ENCODE measurements around the gene UBE2R2.

Gene UBE2R2

GRCh38 chr9:33885948-33886347 lies 69.0 kb downstream of the UBE2R2 start:
- no peak for DNase-seq

GRCh38 chr9:33893861-33894260 lies 76.9 kb downstream of the UBE2R2 start:
- no peak for DNase-seq

- DNase-seq, result no peak
These were observed 77.4 kb downstream of the UBE2R2 start for GRCh38 chr9:33894316-33894715.

DNA sequence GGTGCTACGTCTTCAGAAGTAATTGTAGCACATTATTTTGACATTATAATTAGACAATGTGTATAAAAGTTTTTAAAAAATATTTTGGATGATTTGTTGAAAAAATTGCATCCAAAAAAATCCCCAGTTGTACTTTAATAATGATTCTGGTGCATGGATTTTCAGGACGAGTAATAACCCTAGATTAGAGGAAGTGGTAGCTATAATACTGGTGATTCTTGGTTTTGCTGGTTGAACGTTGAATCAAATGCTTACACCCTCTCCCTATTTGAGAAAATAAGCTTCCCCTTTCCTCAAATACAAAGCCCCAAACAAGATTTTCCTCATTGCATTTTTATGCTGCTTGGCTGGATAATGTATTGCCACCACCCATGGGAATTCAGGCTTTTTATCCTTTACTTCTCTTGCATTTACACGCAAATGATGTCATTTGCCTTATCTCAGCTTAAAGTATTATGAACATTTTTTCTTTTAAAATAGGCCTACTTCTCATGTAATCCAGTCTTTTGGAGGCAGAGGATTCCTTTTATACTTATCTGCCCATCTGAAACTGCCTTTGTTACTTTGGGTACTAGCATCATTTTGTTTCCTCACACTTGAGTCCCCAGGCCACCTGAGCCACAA lies 86.3 kb downstream of the UBE2R2 start:
- no peak for DNase-seq

GRCh38 chr9:33905137-33905536 lies 88.2 kb downstream of the UBE2R2 start:
- DNase-seq, result no peak

DNA sequence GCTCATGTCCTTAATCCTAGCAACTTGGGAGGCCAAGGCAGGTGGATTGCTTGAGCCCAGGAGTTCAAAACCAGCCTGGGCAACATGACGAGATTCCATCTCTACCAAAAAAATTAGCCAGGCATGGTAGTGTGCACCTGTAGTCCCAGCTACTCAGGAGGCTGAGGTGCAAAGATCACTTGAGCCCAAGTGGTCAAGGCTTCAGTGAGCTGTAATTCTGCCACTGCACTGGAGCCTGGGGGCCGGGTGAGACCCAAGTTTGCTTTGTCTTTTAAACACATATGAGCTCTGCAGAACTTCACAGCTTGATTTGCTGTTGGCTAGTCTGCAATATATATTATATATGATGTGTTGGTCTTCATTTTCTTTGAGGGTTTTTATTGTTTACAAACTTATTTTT lies 89.8 kb downstream of the UBE2R2 start:
- DNase-seq, result no peak

DNA sequence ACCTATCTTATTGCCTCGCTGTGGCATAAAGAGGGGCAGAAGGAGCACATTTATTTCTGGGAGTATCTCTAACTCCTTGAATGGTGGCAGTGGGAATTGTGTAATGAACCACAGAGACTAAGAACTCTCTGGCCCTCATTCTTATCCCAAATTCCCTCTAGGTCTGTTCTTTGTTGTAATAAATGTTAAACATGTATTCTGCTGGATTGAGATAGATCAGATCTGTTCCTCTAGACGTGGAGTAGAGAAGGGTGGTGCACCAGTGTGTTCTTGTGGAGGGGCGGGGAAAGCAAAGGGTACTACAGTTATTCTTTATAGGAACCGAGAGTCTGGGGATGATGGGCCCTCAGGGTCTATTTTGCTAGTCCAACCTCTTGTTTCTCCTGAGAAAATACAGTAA lies 90.4 kb downstream of the UBE2R2 start:
- DNase-seq, result no peak

DNA sequence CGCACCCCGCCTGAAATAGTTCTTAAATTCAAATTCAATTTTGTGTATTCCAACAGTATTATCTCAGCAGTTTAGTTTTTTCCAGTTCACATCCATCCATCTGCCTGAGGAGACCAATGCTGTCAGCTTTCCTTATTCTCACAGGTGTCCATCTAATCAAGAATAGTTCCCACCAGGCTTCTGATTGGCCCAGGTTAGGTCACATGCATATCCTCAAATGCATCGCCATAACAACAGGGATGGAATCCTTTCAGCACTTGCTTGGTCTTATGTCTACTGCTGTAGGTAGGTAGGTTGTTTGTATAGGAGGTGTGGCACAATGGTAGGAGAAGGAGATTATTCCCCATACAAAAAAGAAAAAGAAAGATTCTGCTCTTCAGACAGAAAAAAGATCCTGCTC lies 91.2 kb downstream of the UBE2R2 start:
- DNase-seq, result no peak

- DNase-seq, result no peak
These were observed 91.8 kb downstream of the UBE2R2 start for GRCh38 chr9:33908749-33909148.

GRCh38 chr9:33913541-33913940 lies 96.6 kb downstream of the UBE2R2 start:
- no peak for DNase-seq

GRCh38 chr9:33914887-33915628 lies 98.1 kb downstream of the UBE2R2 start:
- DNase-seq, result no peak

GRCh38 chr9:33917036-33917435 lies 100.1 kb downstream of the UBE2R2 start:
- DNase-seq, result no peak

- DNase-seq, result no peak
These were observed 102.4 kb downstream of the UBE2R2 start for GRCh38 chr9:33919276-33919897.

GRCh38 chr9:33921967-33922895 lies 105.3 kb downstream of the UBE2R2 start:
- no peak for DNase-seq

DNA sequence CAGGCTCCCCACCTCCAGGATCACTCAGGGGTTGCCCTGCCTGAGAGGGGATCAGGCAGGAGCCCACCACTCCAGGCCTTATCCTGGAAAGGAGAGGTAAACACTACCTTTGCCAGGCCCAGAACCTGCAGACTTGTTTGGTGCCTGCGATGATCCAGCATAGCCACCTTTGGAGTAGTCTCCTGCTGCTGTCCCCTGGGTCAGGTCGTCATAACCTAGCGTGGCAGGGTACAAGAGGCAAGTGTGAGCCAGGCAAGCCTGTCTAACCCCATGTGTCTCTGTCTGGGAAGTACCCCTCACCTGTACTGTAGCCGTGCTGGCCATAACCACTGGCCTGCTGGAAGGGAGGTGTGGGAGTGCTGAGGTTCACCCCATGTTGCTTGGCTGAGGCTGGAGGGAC lies 106.1 kb downstream of the UBE2R2 start:
- no peak for DNase-seq

- no peak for DNase-seq
These were observed 107.2 kb downstream of the UBE2R2 start for GRCh38 chr9:33923998-33924701.

DNA sequence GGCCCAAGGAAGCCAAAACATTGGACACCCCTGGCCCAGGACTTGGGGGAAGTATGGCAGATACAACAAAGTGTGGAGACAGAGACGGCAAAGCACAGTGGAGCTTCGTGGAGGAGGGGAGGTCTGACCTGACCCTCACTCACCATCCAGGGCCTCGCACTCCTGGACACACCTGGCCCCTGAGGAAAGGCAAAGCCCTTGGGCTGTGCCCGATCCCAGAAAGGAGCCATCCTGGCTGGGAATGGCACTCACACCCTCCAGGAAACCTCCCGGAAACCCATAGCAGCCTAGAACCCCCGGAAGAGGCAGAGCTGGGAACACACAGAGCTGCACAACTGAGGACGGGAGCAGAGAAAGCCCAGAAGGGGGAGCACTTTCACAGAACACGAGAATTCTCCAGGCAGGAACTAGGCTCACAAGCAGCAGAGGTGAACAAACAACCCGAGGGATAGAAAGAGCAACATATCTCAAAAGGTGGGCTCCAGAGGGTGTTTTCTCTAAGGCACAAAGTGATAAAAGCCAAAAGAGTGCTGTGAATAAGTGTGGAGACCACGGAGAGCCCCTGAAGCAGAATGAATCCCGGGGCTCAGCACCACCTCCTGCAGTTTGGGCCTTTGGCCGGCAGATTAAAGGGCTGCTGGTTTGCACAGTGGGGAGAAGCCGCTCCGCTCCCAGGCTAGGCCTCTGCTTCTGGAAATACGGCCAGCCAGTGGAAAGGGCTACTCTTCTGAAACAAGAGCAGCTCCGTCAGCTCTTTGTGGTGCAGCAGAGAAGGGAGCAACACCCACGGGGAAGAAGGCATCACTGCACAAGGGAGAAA lies 108.2 kb downstream of the UBE2R2 start:
- DNase-seq, result no peak

DNA sequence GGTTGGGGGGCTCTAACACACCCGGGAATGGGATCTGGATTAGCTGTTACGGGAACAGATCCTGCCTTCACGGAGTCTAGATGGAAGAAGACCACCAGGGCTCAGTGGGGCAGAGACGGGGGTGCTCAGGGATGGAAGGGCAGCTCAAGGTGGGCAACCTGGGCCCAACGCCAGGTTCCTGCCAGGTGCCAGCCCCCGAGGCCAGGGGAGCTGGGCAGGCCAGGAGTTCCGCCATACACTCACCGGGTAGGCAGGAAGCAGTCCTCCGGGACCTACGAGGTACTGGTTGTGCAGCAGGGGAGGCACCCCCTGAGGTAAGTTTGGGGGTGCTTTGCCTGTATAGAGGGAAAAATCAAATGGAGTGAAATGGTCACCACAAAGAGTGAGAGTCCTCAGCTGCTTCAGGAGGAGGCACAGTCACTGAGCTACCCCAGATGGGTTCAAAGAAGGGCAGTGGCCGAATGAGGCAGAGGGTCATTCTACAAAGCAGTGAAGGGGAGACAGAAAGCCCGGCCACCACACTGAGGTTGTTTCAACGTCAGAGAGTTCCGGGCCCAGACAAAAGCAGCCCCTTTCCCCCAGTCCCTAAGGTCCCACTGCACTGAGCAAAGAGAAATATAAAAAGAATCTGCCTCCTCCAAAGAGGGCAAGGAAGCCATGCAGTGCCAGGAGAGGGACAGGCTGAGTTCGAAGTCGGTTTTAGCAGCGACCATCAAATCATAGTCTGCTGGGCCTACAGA lies 110.0 kb downstream of the UBE2R2 start:
- DNase-seq, result no peak

- DNase-seq, result no peak
These were observed 110.7 kb downstream of the UBE2R2 start for GRCh38 chr9:33927694-33928093.

DNA sequence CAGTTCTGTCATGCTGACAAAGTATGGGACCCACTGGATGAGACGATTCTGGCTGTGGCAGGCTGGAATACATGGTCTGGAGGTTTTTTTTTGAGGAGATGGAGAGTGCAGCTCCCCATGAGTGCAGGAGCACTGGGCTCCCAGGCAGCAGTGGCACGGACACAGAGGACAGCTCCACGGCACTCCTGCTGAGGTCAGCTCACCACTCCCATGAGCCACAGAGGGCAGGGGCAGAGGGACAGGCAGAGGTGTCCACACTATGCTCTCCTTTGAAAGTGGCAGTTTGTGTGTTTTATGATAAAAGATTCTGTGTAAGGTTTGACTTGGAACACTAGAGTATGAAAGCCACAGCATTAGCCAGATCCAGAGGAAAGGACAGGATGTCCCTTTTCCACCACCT lies 114.4 kb downstream of the UBE2R2 start:
- DNase-seq, result no peak
